Activated T-cell treated with anti-CD3 and anti-CD28 coated beads, Interleukin-2, amount 50 U/mL, for 48 hours (primary cell): ENCODE results near the gene EME2.

Source experiments
- DNase-seq, 2 experiments: peaks; one replicate each; pipeline ENCODE4 v3.0.0-alpha.2; 2020

The EME2 gene

GRCh38 chr16:1768061-1768766, 4.4 kb upstream of the EME2 start:
- no peak for DNase-seq

DNA sequence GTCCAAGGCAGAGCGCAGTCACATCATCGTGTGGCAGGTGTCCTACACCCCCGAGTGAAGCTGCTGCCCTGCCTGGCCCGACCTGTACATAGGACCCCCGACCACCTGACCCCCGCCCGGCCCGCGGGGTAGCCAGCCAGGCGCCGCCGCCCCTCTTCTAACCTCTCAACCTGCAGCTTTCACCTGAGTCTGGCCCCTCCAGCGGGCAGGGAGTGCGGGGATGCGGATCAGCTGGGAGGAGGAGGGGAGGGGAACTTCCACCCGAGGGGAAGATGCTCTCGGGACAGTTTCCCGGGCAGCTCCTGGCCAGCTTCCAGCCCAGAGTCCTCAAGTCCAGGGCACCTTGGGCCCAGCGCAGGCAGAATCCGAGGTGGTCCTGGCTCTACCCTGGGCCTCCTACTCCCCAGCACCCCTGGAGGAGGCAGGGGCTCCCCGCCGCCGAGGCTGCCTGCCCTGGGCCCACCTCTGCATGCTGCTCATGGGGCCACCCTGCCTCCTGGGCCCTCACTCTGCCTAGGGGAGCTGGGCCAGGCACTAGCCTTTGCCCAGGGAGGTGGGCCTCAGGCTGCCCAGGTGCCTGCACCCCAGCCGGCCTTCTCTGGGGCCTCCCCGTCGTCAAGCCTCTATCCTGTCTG, 3.7 kb upstream of the EME2 start:
- no peak for DNase-seq

- DNase-seq, result no peak
These were observed 3.0 kb upstream of the EME2 start for GRCh38 chr16:1769402-1770300.

DNA sequence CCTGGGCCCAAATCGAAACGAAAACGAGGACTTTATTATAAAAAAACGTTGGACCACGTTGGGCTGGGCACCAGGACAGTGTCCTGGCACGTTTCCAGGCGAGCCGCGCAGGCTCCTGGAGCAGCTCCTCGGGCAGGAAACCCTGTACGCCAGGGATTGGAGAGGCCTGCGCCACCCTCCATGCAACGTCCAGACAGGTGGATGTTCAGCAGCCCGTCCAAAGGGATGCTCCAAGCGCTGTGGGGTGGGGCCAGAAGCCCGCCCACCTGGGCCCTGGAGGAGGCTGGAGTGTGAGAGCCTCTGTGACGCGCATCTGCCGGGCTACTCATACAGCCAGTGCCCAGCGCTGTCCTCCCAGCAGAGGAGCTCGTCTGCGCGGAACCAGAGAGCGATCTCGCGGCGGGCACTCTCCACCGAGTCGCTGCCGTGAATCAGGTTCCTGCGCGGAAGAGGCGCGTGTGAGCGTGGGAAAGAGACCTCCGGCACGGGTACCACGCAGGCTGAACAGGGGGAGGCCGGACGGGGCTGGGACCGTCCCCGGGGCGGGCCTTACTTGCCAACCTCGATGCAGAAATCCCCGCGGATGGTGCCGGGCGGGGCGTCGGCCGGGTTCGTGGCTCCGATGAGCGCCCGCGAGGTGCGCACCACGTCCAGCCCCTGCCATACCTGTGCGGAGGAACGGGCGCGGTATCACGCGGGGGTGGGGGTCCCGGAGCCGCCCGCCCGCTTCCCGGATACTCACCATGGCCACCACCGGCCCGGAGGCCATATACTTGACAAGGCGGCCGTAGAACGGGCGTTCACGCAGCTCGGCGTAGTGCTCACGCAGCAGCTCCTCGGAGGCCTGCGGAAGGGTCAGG, 2.1 kb upstream of the EME2 start:
- DNase-seq, result peak; percentile 67 to 76

DNA sequence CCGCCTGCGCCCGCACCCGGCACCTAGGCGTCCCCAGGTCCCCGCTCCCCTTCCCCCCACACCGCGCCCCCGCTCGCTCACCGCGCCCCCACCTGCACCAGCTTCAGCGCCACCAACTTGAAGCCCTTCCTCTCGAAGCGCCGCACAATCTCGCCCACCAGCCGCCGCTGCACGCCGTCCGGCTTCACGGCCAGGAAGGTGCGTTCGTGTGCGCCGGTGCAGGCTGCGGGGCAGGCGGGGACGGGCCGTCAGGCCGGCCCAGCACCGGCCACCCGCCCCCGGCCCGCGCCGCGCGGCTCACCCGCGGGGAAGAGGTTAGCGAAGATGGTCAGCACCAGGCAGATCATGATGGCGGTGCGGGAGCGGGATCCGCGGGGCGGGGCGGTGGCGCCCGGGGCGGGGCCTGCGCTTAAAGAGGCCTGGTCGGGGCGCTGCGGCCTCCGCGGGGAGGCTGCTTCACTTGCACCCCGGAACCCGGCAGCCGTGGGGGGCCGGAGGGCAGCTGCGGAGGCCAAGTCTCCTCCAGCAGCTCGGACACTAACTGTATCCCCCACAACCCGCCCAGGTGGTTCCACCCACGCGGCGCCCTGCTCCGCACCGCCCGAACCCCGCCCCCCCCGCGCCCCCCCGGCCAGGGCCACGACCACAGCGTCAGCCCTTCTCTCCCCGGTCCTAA, 1.3 kb upstream of the EME2 start, which contains the start of gene NME3:
Gene NME3, minus strand, starts transcription at position 356 of the 676 bp plus-strand sequence. Its CDS starts 9 bp downstream, at position 347.
- peak; percentile 88 to 90 for DNase-seq

GRCh38 chr16:1771864-1772361, 697 bp upstream of the EME2 start:
- no peak for DNase-seq

DNA sequence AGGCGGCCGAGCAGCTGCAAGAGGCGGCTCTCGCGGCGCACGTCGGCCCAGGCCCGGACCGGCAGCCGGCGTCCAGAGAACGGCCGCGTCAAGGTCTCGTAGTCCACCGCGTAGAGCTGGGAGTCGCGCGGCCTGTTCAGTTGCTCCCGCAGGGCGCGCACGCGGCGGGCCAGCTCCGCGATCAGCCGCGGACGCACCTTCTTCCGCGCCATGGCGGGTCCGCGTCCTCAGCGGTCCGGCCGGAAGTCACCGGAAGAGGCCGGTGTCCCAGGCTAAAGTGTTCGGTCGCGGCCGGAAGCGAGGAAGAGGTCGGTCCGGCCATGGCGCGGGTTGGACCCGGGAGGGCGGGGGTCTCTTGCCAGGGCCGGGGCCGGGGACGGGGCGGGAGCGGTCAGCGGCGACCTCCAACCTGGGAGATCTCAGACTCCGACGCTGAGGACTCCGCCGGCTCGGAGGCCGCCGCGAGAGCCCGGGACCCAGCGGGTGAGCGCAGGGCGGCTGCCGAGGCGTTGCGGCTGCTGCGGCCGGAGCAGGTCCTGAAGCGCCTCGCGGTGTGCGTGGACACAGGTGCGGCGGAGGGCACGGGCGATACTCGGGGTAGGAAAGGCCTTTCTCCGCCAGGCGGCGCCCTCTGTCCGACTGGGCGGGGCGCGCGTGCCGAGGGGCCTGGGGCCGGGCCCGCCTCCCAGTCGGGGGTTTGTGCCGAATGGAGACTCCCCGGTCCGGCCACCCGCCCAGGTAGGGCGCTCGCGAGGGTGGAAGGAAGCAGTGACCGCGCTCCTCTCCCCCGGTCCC, 495 bp downstream of the EME2 start, which contains the start of gene MRPS34:
Gene MRPS34, minus strand, starts transcription at position 227 of the 795 bp plus-strand sequence. Its CDS starts 15 bp downstream, at position 212.
- DNase-seq, result peak; percentile 89 to 90

DNA sequence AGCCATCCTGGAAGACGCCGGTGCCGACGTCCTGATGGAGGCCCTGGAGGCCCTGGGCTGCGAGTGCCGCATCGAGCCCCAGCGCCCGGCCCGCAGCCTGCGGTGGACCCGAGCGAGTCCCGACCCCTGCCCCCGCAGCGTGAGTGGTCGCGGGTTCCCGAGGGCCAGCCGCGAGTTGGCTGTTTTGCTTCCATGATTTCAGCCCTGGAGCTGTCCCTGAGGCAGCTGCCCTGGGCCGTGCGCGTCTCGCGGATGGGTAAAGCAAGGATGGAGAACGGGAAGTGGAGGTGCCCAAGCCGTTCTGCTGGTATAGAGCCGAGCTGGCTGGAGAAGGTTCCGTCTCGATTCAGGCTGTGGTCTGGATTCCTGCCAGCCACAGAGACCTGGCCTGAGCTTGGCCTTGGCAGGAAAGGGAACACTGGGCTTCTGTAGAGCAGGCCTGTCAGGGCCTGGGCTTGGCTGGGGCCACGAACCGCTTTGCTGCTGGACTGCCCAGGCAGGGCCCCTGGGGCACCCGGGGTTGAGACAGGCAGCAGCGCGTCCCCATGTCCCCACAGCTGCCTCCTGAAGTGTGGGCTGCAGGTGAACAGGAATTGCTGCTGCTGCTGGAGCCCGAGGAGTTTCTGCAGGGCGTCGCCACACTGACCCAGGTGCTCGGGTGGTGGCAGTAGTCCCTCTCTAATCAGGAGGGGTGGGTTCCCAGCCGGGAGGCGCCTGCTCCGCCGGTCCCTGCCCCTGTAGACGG, 1.3 kb downstream of the EME2 start:
- DNase-seq, result no peak

- no peak for DNase-seq
These were observed 1.8 kb downstream of the EME2 start for GRCh38 chr16:1774448-1774780.

DNA sequence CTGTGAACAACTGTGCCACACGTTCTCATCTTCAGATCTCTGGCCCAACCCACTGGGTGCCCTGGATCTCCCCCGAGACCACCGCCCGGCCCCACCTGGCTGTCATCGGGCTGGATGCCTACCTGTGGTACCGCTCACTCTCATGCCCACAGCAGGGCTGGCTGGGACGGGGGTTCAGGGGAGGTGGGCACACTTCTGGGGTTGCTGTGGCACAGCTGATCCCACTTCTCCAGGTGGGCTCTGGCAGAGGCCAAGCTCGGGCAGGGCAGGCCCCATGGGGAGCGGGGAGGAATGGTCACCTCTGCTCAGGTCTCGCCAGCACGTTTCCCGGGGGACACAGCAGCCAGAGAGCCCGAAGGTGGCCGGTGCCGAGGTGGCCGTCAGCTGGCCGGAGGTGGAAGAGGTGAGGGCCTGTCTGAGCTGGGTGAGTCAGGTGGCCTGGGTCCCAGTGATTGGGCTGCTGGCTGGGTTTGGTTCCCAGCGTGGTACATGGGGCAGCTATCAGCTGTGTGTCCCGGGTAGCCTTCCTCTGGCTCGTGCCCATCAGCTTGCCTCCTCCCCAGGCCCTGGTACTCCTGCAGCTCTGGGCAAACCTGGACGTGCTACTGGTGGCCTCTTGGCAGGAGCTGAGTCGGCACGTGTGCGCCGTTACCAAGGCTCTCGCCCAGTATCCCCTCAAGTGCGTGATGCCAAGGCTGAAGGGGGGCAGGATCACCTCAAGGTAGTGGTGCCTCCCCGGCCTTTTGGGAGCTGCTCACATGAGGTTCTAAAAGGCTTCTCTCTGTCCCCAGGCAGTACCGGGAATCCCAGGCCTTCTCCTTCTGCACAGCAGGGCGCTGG, 2.6 kb downstream of the EME2 start:
- DNase-seq, result no peak

GRCh38 chr16:1775846-1776671, 3.4 kb downstream of the EME2 start:
- DNase-seq, result no peak

- DNase-seq, result no peak
These were observed 4.0 kb downstream of the EME2 start for GRCh38 chr16:1776672-1776955.

DNA sequence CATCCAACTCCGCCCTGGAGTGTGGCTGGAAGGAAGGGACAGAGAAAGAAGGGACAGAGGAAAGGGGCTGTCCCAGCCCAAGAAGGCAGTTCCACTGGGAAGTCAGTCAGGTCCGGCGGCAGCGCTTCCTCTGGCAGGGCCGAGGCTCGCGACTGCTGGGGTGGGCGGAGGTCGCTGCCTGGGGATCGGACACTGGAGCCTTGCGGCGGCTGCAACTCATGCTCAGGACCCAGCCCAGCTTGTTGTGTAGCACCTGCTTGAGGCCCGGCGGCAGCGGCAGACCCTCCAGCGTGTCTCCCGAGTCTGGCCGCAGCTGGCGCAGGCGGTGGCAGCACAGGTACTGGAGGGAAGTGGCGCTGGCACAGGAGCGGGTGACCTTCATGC, 4.4 kb downstream of the EME2 start:
- no peak for DNase-seq

GRCh38 chr16:1777375-1778199, 5.0 kb downstream of the EME2 start:
- no peak for DNase-seq

- no peak for DNase-seq
These were observed 5.9 kb downstream of the EME2 start for GRCh38 chr16:1778200-1779179.

DNA sequence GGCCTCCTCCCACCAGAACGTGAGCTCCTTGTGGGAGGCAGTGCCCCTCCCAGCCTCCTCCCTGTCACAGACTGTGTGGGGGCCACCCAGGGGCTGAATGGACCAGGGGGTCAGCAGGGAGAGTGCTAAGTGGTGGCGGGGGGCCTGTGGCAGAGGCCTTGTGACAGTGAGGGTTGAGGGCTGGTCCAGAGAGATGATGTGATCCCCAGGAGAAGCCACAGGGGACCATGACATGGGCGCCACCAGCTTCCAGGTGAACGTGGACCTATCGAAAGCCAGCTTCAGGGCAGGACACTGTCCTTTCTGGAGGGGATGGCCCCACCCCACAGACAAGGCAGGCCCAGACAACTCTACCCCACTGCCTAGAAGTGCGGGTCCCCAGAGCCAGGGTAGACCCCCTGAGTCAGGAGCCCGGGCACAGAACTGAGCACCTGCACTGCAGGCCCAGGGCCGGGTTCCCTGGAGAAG, 6.7 kb downstream of the EME2 start:
- no peak for DNase-seq
